ENCODE results near the gene MYRIP.

MYRIP gene

DNA sequence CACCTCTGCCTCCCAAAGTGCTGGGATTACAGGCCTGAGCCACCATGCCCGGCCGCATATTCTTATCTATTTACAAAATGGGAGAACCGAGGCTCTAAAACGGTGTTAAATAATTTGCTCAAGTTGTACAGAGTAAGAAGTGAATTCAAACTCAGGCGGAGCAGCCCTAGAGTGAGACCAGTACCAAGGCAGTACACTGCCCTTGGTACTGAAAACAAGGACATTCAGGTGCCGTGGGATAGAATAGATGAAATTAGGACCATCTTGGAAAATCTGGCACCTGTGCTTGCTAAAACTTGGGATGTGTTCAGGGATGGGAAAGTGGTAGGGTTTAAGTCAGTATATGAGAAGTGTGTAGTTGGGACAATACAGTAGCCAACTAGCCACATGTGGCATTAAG, 100.7 kb downstream of the MYRIP start:
- DNase-seq: no peak

DNA sequence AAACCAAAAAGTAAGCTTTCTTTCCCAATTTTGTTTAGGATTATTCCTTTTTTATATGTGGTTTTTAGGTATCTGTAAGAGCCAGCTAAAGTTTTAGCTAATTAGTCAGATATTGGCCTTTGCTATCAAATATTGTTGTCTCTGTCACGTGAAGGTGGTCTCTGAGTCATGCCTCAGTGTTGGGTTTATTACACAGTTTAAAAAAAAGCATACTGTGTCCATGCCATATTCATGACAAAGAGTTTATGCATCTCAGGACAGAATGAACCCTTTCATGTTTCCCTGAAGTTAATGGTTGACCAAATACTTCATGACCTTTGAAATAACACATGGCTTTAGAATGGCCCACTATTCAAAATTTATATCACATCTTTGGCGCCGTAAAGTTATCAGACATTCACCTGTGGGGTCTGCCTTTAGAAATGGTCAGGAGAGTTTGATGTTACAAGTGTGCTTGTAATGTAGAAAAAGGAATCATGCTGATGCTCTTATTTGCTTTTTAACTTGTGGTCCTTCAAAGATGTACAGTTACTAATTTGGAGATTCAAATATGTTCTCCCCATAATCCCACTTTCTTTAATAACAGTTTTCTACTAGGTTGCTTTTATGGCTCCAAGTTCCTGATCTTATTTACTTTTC, 101.5 kb downstream of the MYRIP start:
- DNase-seq: no peak

DNA sequence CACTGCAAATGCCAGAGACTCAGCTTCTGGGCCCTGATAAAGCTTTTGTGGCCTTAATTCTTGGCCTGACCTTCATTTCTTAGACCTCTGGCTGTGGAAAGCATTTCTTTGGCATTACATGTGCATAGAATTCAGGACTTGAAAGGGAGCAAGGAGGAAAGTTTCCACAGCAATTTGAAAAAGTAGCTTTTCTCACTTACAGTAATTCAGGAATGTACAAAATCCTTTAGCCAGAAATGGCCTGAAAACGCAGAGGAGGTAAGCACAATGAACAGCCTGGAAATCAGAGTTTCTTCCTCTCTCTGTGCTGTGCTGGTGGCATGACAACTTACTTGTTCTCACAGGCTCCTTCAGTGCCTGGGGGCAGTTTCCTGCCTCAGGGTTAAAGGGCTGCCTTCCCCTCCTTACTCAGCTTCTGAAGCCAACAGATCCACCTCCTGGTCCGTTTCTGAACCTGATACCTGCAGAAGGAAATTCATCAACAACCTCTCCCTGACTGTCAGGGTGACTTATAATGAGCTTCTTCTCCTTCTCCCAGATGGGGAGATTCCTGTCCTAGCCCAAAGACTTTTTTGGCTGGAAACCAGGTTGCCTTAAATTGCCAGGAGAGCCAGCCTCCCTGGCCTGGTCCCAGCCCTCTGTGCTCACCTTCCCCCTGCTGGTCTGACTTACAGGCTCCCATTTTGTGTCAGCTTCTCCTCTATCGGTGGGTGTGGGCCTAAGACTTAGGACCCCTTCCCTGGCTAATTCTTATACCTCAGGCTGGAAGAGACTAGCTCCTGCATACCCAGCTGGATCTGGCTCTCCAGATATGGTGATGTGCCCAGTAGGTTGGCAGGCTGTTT, 102.3 kb downstream of the MYRIP start:
- no peak for DNase-seq

DNA sequence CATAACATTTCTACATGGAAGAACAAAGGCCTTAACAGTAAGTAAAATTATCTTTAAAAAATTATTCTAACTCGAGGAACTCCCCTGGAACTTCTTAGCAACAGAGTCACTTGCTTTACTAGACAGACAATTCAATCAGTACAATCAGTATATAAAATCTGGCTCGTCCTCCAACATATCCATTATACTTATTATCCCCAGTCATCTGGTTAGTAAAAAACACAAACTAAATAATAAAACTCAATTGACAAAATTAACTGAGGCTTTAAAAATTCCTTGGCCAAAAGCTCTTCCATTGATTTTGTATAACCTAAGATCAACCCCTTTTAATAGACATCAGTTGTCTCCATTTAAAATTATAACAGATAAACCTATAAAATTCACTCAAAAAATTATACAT, 105.6 kb downstream of the MYRIP start:
- DNase-seq: no peak

DNA sequence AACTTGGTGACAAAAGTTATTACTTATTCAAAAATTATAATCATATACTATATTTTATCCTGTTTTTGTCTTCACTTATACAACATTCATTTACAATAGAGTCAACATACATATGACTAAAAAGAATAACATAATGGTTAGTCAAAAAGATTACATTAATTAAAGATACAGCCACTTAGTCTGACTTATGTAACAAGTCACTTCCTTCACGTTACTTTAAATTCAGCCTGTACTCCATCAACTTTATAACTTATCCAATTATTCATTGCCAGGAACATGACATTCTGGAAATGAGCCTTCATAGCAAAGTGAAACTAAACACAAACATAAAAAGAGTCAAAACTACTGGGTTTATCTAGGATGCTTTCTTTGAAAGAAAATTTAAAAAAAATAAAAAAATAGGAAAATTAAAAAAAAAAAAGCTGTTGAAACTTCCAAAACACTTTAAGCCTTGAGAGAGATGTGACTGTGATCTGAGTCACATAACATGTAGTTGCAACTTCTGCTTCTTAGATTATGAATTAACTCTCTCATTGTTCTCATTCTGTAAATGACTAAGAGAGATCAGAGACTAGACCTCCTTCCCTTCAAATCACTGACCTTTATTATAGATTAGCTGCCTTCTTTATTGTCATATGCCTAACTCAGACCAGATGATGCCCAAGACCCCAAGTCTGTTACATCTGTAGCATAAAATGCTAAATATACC, 107.8 kb downstream of the MYRIP start:
- DNase-seq: no peak

DNA sequence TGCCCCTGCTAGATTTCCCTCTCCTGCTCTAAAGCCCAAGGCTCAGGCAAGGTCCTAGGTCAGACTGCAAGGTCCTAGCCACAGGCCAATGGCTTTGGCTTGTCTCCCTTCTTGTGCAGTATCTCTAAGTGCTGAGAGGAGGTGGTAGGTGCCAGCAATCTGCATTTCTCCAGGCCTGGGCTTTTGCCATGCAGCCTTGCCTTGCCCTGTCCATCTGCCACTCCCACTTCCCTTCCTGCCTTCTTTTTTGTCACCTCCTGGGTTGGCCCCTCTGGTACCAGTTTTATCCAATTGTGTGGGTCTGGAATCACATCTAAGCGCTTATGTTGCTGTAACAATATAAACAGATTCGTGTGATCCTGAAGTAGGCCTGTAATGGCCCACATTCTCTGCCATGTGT, 109.9 kb downstream of the MYRIP start:
- DNase-seq: no peak

DNA sequence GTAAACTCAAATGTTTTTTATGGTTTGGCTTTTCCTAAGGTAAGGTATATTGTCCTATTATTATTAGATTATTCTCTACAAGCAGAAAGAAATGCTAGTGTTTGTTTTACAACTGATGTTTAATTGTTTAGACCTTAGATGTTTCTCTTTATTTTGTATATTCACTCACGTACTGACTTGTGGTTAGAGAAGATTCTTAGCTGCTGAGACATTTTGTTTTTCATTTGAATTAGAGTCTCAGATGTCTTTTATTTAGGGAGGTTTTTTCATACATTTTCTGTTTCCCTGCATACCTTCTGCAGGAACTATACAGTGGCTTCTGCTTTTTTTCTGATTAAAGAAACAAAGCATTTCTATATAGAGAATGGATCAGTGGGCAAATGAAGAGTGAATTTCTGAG, 110.9 kb downstream of the MYRIP start:
- DNase-seq: no peak

DNA sequence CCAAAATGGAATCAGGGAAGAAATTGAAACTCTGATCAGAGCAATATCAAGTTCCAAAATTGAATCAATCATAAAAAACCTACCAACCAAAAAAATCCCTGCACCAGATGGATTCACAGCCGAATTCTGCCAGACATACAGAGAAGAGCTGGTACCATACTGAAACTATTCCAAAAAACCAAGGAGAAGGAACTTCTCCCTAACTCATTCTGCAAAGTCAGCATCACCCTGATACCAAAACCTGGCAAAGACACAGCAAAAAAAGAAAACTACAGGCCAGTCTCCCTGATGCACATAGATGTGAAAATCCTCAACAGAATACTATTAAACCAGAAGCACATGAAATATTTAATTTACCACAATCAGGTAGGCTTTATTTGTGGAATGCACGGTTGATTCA, 118.1 kb downstream of the MYRIP start:
- DNase-seq: no peak

DNA sequence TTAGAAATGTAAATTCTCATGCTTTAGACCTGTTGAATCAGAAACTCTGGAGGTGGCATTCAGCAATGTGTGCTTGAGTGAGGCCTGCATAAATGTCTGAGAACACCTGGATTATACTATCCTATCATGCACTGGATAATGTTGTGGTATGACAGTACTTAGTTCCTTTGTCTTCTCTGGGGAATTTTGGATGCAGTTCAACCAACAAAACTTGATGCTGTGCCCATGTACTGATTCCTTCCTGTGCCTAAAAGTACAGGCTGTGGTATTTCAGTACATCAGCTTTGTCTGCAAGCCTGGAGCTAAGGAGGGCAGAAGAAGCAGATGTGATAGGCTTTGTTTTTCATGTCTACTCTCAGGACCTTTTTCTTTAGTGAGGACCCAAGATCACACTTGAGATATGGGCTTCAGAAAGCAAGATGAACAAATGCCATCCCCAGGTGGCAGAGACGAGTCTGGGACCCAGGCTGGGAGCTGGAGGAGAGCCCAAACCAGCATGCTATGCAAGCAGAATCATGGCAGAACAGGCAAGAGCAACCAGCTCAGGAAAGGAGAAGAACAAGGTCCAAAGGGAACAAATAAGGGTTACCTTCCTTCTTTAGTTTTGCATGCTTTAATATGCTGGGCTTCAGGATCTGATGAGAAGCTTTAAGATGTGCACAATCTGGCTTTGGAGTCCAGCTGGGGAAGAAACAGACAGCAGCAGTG, 124.7 kb downstream of the MYRIP start:
- DNase-seq: no peak

DNA sequence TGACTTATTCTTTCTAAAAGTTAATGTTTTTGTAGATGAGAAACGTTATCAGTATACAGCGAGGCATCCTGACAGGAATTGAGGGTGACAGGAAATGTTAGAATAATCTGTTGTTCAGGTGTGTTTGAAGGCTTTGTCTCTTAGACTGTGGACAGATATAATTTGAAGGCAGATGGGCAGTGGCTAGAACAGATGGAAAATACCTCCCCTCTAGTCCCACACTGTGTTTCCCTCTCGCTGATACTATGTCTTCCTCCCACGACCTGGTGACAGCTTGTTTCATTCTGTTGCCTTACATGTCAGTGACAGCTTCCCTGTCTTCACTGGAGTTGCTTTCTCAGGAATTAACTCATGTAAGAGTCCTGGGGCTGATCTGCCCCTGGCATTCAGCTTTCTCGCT, 125.3 kb downstream of the MYRIP start:
- no peak for DNase-seq

DNA sequence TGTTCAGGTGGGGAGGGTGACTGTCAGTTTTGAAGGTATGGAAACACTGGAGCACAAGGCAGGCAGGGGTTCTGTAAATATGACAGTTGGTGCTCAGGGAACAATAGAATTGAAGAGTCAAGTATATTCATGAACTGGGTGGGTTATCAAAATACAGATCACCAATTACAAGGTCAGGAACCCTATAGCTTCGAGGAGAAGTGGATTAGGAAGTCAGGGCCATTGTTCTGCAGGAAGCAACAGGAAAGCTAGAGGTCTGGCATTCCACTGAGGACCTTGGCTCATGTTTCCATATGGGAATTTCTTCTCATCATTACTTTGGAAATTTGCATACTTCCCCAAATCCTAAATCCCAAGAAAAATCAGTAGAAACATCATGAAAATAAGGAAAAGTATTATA, 125.9 kb downstream of the MYRIP start:
- DNase-seq: no peak

DNA sequence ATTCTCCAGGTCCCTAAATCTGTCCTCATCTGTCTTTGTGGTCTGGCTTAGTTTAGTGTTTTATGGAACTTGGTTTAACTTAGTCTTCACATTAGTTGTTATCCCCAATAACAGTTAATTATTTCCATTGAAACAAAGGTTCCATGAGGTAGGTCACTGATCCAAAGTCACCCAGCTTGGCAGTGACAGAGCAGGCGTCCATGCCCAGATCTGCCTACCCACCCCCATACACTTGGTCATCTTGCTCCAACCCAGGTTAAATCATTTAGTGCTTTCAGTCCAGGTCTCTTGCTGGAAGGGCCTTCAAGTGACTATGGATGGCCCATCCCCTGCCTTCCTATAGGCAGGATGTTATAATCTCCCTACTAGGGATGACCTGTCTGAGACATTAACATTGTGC, 127.4 kb downstream of the MYRIP start:
- no peak for DNase-seq

DNA sequence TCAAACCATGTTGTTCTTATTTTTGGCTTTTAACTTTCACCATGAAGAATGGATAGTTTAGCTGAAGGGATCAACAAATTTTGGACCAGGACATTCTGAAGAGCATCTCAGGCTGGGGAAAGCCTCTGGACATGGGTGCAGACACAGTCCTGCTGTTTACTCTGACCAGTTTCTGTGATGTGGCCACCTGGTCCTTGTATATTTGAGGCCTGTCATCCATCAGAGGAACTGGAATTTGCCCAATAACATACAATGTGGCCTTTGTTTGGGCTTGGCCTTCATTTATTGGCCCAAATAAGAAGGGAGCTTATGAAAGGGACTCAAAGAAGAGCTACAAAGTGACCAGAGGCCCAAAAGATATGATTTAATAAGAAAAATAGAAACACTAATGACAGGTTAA, 127.9 kb downstream of the MYRIP start:
- DNase-seq: no peak

DNA sequence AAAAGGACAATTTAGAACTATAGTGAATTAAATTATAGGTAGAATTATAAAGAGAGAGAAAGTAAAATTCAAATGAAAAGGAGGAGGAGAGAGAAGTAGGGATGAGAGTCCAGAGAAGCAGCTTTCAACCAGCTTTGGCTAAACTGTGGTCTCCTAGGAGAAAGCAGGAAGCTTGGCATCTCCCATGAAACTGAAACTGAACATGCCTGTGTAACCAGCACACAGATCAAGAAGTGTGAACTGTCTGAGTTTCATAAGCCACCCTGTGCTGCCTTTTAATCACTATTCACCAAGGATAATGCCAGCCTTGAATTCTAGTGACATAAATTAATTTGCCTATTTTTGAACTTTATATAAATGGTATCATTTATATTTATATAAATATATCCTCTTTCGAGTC, 128.5 kb downstream of the MYRIP start:
- no peak for DNase-seq

DNA sequence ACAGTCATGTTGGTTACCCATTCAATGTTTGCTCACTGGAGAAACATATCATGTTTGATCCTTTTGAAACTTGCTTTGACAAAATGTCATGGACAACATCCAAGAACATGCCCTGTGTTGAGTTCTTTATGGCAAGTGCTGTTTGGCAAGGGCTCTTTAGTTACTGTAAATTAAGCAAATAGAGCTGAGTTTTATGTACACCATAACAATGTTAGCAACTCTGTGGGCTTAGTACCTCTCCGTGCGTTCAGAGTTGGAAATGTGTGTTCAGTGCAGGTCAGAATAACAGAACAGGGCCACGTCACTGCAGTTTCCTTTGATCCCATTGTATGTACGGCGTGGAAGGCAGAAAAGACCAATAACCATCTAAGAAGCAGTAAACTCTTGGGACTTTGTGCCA, 132.5 kb downstream of the MYRIP start:
- no peak for DNase-seq

DNA sequence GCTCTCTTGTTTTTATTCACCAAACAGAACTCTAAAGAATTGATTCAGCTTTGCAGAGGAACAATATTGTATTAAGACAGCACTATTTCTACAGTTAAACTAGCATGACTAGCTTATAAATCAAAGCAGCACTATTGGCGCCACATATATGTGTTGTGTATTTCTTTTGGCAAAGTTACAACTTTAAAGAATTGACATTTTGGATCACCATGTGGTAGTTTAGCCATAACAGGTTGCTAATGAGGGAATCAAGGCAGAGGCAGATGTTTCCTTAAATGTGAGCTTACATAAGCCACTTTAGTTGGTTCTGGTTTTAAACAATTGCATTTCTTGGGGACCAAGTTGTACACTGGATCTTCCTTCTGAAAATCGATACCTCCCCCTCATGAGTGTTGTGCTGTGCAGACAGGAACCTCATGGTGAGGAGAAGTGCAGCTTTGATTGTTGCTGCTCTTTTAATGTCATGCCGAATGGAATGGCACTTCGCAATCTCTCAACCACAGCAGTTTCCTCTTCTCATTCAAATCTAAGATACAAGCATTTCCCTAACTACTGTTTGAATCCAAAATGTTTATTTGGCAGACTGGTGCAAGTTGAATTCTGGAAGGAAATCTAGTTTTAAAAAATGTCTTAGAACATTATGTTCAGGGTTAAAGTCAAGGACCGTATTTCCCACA, 151.2 kb downstream of the MYRIP start:
- DNase-seq: no peak

DNA sequence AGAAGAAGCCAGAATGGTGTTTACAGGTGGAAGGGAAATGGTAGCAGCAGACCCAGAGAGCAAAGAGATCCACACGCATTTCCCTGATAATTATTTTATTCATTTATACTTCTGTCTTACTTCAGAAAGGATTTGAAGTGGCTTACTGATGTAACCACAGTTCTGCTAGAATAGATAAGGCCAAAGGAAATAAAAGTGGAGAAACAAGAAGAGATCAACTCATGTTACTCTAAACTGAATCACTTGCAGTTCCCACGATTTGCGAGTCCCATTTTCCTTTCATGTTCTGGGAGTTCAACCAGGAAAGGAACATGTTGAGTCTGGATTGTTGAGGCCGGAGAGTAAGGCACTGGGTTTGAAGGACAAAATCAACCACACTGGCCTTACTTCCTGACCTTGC, 151.8 kb downstream of the MYRIP start:
- no peak for DNase-seq

DNA sequence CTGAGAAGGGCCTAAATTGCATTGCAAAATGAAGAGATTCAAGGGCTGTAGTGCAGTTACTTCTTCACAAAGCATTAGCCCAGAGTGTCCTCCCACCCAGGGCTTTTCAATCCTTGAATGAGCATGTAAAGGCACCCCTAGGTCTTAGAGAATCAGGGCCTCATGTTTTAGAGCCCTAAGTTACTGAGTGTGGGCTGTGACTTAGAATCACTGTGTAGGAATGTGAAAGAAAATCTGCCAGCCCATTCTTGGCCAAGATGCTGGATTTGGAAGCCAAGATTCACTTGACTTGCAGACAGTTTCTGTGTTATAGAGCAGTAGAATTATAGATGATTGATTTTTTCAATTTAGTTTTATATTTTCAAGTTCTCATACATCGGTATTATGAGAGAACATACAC, 153.2 kb downstream of the MYRIP start:
- DNase-seq: no peak

DNA sequence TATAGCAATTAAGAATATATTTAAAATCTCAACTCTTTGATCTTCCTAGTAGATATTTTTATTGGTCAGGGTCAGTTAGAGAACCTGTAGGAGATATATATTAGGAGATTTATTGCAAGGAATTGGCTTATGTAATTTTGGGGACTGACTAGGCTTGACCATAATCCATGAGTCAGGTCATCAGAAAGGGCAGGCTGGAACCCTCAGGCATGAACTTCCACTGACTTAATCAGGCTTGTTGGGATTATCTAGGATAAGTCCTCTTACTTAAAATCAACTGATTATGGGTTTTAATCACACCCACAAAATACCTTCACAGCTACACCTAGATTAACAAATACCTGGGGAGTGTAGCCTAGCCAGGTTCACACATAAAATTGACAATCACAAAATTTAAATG, 156.1 kb downstream of the MYRIP start:
- DNase-seq: no peak

DNA sequence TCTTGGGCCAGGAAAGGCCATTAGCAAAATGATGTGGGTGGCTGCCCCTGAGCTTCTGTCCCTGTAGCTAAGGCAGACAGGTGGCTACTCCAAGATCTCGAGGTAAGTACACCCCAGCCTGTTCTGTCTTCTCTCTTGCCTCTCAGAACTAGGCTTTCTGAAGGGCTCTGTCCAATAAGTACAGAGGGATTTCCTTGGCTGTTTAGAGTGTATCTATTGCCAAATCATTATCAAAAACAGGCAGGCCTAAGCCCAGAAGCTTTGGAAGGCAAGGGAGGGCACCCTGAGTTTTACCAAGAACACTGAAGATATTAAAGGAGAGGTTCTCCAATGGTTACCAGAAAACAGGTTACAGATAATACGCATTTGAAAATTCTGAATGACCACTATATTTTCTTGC, 156.6 kb downstream of the MYRIP start:
- DNase-seq: no peak

DNA sequence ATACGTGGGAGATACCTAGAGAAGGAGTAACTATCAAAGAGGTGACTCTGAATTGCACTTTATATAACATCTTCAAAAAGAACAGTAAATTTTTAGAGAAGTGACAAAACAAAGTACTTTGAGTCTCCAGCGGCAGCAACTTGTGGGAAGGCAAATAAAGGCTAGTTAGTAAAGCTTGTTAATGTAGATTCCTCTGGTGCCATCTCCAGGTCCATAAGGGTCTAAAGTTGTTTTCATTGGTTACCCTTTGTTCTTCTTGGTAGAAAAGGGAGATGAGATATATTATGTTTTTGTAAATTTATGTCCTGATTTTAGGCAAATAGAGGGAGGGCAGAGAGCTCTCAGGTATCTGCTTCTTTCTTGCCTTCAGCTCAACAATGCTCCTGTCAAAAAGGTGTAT, 161.6 kb downstream of the MYRIP start:
- DNase-seq: no peak

DNA sequence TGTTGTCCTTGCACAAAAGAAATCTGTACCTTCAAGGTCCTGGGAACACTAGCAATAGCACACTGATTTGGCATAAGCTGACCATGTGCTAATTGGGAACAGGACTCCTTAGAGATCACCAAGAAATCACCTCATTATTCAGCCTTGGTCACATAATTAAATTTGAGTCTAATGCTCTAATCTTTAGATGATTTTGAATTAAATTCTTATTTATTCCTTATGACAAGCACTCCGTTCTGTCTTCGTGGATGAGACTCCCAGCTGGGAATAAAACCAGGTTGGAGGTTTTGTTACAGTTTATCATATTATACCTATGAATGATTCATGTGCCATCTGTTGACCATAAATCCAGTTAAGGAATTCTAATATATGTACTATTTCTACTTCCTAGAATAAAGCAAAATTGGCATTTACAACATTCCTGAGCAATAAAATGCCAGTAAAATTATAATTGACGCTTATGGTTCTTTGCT, 162.2 kb downstream of the MYRIP start:
- no peak for DNase-seq

DNA sequence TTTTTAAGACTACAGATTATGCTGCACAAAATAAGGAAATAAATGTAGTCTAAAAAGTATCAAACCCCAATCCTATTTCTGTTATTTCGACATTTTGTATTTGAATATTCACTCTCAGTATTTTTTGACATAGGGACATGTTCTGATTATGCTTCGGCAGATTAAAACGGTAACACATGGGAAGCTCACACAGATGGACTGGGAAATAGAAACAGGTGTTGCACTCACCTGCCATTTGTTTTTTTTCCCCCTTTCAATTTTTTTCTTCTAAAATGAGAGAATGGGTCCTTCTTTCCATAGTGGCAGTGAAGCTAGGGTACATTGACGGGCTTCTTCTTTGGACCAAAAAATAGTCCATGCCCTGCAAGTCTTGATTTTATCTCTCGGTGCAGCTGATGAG, 163.1 kb downstream of the MYRIP start:
- no peak for DNase-seq
